HG02938 (cell line): ENCODE results near the gene FERMT2.

ENCODE experiments used
- ATAC-seq: cut with Tn5 transposase; IDR thresholded peaks from one replicate; pipeline ENCODE4 v1.9.1; 2021; ENCODE audit warnings: mild to moderate bottlenecking, moderate library complexity; ENCODE audit not compliant: unreplicated experiment

Gene FERMT2

GRCh38 chr14:52833891-52834290 is 117.0 kb downstream of the FERMT2 start:
- ATAC-seq = no peak

GRCh38 chr14:52829527-52830185 is 121.2 kb downstream of the FERMT2 start:
- no peak for ATAC-seq

DNA sequence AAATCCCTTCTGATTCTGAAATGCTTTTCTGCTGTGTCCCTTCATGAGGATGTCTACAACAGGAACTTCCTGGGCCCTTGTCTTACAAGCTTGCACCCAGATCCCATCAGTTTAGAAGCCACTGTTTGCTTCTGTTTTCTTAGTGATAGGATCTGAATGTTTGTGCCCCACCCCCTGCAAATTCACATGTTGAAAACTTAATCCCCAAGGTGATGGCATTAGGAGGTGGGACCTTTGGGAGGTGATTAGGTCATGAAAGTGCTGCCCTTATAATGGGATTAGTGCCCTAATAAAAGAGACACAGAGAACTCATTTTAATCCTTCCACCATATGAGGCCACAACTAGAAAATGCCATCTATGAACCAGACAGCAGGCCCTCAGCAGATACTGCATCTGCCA is 123.4 kb downstream of the FERMT2 start:
- no peak for ATAC-seq

- ATAC-seq = no peak
These were observed 125.8 kb downstream of the FERMT2 start for GRCh38 chr14:52825085-52825484.

DNA sequence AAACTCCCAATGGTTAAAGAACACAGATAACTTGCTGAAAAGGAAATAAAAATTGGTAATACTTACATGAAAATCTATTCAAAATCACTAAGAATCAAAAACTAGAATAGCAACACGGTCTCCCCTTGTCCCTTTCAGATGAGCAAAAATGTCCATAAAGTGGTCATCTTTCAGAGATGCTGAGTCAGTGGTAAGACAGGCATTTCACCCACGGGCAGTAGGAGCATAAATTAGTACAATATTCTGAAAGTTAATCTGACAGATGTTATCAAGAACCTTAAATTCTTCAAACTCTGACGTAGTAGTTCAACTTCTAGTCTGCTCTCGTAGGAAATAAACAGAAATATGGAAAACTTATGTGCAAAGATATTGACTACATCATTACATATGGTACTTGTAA is 126.4 kb downstream of the FERMT2 start:
- ATAC-seq = no peak

GRCh38 chr14:52821805-52822250 is 129.0 kb downstream of the FERMT2 start:
- no peak for ATAC-seq

GRCh38 chr14:52808101-52808500 is 142.7 kb downstream of the FERMT2 start:
- no peak for ATAC-seq
